GM12878 (cell line): ENCODE measurements around the gene PLCB4.

ENCODE experiments used
- ATF3 ChIP-seq: IDR thresholded peaks from 2 replicates; pipeline ENCODE4 v1.6.1; 2011; ENCODE audit warnings: low read depth, mild to moderate bottlenecking, low read length, moderate library complexity, borderline replicate concordance; ENCODE audit errors: extremely low read depth
- CHD4 ChIP-seq: fragments of 200-600 bp; sonication (generic); IDR thresholded peaks from 2 replicates; pipeline ENCODE4 v1.6.1; 2016; ENCODE audit warnings: mild to moderate bottlenecking
- JUNB ChIP-seq: IDR thresholded peaks from 2 replicates; pipeline ENCODE4 v1.6.1; 2016; ENCODE audit warnings: antibody characterized with exemption, mild to moderate bottlenecking
- MAX ChIP-seq: IDR thresholded peaks from 2 replicates; pipeline ENCODE4 v1.6.1; 2012; ENCODE audit warnings: low read depth, low read length, improper control_type of control experiment
- POLR2AphosphoS5 ChIP-seq: IDR thresholded peaks from 2 replicates; pipeline ENCODE4 v1.6.1; 2011; ENCODE audit warnings: mild to moderate bottlenecking, low read length, inconsistent platforms
- RUNX3 ChIP-seq: IDR thresholded peaks from 2 replicates; pipeline ENCODE4 v1.6.1; 2012; ENCODE audit warnings: low read length, inconsistent platforms
- SMARCA5 ChIP-seq: fragments of 450-650 bp; IDR thresholded peaks from 2 replicates; pipeline ENCODE4 v1.6.1; 2017; ENCODE audit warnings: mild to moderate bottlenecking
- SREBF1 ChIP-seq: IDR thresholded peaks from 2 replicates; pipeline ENCODE4 v1.6.1; 2012; ENCODE audit warnings: mild to moderate bottlenecking, low read length
- YY1 ChIP-seq: IDR thresholded peaks from 2 replicates; pipeline ENCODE4 v1.6.1; 2011; ENCODE audit warnings: low read depth, mild to moderate bottlenecking, low read length

- TF ChIP-seq SMARCA5 (no peak), MAX (no peak), SREBF1 (no peak), POLR2AphosphoS5 (no peak), JUNB (no peak), CHD4 (no peak), RUNX3 (no peak), ATF3 (no peak), YY1 (no peak)
Observed at GRCh38 chr20:9422321-9423057, 353.6 kb downstream of the PLCB4 start.
